Stomach (tissue), 4 donors: Measurements from ENCODE around the gene FCRL2.

ENCODE experiments used
- CTCF ChIP-seq, 7 experiments: fragments of 450-650 bp in 4 of 7; fragments of 200-600 bp in 3 of 7; sonication (generic) in 3 of 7; IDR thresholded peaks; one replicate each; pipeline ENCODE4 v1.5.1; 2016 to 2019; ENCODE audit warnings: antibody characterized with exemption in 7 of 7, control low read depth in 2 of 7, mild to moderate bottlenecking in 1 of 7
- EP300 ChIP-seq: sonication (generic); formaldehyde crosslinking; IDR thresholded peaks from one replicate; pipeline ENCODE4 v1.6.1; 2017; ENCODE audit warnings: antibody characterized with exemption
- POLR2A ChIP-seq, 4 donors: fragments of 450-650 bp; IDR thresholded peaks; one replicate each; pipeline ENCODE4 v1.6.1; 2016; ENCODE audit warnings: antibody characterized with exemption in 4 of 4, control low read depth in 2 of 4, mild to moderate bottlenecking in 1 of 4, moderate library complexity in 1 of 4
- POLR2AphosphoS5 ChIP-seq, 3 donors: sonication (generic); formaldehyde crosslinking; IDR thresholded peaks; one replicate each; pipeline ENCODE4 v1.6.1; 2016; ENCODE audit warnings: antibody characterized with exemption in 3 of 3

GRCh38 chr1:157697781-157698569, 79.0 kb downstream of the FCRL2 start:
- TF ChIP-seq CTCF (IDR thresholded peaks at IDR 0.05) (no peak), POLR2AphosphoS5 (IDR thresholded peaks at IDR 0.05) (no peak), EP300 (no peak), POLR2A (IDR thresholded peaks at IDR 0.05) (no peak)
